K562 (cell line): ENCODE measurements around the gene ENOSF1.

Experiments
- ARNT ChIP-seq, 2 experiments: fragments of 450-650 bp; IDR thresholded peaks; 2 replicates each; pipeline ENCODE4 v1.6.1; 2016; ENCODE audit warnings: mild to moderate bottlenecking in 1 of 2
- EZH2 ChIP-seq: IDR thresholded peaks from 2 replicates; pipeline ENCODE4 v1.6.1; 2012; ENCODE audit warnings: low read depth, mild to moderate bottlenecking, inconsistent platforms, low read length, borderline replicate concordance
- MAZ ChIP-seq, 2 experiments: fragments of 450-650 bp in 1 of 2; sonication (generic) in 1 of 2; formaldehyde crosslinking; IDR thresholded peaks in 1 of 2; conservative IDR thresholded peaks in 1 of 2; 2 replicates each; pipeline versions ENCODE4 v1.4.0 to v1.5.0; 2020; ENCODE audit warnings: mild to moderate bottlenecking in 1 of 2, missing genetic modification reagents in 1 of 2
- MEF2A ChIP-seq: IDR thresholded peaks from 2 replicates; pipeline ENCODE4 v1.6.1; 2011; ENCODE audit warnings: low read depth, mild to moderate bottlenecking, low read length, moderate library complexity; ENCODE audit not compliant: control insufficient read depth
- POLR2A ChIP-seq: fragments of 450-650 bp; conservative IDR thresholded peaks from 2 replicates; pipeline ENCODE4 v1.6.1; 2016
- POLR2AphosphoS5 ChIP-seq: IDR thresholded peaks from 2 replicates; pipeline ENCODE4 v1.6.1; 2011; ENCODE audit warnings: mild to moderate bottlenecking, low read depth, low read length, moderate library complexity; ENCODE audit not compliant: control insufficient read depth, insufficient read depth
- RFX5 ChIP-seq: IDR thresholded peaks from 2 replicates; pipeline ENCODE4 v1.6.1; 2011; ENCODE audit warnings: low read depth, mild to moderate bottlenecking, improper control_type of control experiment, low read length
- ZNF23 ChIP-seq: fragments of 250-450 bp; sonication (Bioruptor Pico); IDR thresholded peaks from 2 replicates; pipeline ENCODE4 v1.4.0; 2020; ENCODE audit warnings: mild to moderate bottlenecking
- ZNF239 ChIP-seq: fragments of 250-450 bp; sonication (Bioruptor Pico); IDR thresholded peaks from 2 replicates; pipeline ENCODE4 v1.4.0; 2020; ENCODE audit warnings: mild to moderate bottlenecking
- TF ChIP-seq, protein P1 (sequence below), 2 experiments: fragments of 450-650 bp; IDR thresholded peaks; 2 replicates each; pipeline ENCODE4 v1.6.1; 2016; ENCODE audit warnings: mild to moderate bottlenecking in 2 of 2, borderline replicate concordance in 1 of 2, low read depth in 1 of 2, moderate library complexity in 1 of 2

DNA sequence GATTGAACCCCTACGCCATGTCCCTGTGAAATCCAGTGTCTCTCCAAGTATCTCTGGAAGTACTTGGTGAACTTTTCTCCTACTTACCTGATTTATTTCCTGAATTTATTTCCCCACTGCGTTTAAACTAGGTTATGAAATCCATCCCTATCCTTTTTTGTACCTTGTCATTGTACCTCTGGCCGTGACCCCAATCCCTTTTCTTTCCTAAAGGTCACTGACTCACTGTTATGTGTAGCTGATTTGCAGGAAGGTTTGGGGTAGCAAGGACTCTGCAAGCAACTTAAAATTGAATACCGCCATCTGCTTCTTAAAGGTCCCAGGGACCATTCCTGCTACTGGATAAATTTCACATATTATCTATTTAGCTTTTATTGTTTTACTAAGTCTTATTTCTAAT lies 4.6 kb upstream of the ENOSF1 start:
- TF ChIP-seq MAZ (CRISPR knock-in tag; conservative IDR thresholded peaks at IDR 0.05 in 1 of 2, IDR thresholded peaks at IDR 0.05 in 1 of 2) = no peak
- TF ChIP-seq, protein P1, sequence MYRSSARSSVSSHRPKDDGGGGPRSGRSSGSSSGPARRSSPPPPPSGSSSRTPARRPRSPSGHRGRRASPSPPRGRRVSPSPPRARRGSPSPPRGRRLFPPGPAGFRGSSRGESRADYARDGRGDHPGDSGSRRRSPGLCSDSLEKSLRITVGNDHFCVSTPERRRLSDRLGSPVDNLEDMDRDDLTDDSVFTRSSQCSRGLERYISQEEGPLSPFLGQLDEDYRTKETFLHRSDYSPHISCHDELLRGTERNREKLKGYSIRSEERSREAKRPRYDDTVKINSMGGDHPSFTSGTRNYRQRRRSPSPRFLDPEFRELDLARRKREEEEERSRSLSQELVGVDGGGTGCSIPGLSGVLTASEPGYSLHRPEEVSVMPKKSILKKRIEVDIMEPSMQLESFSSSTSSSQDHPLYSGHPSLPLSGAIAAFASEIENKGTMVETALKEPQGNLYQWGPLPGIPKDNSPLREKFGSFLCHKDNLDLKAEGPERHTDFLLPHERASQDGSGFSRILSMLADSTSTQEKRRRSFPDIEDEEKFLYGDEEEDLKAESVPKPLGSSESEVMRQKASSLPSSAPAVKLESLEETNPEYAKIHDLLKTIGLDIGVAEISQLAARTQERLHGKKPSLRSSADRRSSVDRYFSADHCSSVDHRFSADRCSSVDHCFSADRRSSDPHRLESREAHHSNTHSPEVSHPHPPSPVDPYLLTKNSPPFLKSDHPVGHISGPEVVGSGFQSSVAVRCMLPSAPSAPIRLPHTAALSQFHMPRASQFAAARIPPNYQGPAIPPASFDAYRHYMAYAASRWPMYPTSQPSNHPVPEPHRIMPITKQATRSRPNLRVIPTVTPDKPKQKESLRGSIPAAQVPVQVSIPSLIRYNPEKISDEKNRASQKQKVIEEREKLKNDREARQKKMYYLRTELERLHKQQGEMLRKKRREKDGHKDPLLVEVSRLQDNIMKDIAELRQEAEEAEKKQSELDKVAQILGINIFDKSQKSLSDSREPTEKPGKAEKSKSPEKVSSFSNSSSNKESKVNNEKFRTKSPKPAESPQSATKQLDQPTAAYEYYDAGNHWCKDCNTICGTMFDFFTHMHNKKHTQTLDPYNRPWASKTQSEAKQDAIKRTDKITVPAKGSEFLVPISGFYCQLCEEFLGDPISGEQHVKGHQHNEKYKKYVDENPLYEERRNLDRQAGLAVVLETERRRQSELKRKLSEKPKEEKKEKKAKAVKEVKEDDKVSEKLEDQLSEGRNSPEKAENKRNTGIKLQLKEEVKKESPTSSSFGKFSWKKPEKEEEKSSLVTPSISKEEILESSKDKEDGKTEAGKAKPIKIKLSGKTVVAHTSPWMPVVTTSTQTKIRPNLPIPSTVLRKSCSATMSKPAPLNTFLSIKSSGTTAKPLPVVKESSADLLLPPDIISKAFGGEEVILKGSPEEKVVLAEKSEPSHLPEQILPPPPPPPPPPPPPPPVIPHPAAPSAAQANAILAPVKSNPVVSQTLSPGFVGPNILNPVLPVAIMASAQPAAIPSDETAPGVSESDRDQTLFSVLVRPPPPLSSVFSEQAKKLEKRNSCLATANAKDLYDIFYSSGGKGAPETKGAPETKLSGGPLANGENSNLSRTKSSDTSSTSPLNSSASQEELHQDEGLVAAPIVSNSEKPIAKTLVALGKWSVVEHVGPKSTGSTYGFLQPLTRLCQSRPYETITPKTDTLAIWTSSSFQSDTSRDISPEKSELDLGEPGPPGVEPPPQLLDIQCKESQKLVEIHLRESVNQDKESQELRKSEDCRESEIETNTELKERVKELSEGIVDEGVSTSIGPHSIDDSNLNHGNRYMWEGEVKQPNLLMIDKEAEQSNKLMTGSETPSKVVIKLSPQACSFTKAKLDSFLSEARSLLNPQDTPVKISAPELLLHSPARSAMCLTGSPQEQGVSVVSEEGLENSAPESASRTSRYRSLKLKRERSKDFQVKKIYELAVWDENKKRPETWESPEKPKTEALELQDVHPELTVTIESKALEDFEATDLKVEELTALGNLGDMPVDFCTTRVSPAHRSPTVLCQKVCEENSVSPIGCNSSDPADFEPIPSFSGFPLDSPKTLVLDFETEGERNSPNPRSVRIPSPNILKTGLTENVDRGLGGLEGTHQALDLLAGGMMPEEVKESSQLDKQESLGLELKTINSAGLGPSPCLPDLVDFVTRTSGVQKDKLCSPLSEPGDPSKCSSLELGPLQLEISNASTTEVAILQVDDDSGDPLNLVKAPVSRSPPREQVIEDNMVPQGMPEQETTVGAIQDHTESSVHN (IDR thresholded peaks at IDR 0.05; ENCODE audit: borderline replicate concordance in 1 of 2, low read depth in 1 of 2) = no peak
- no peak for TF ChIP-seq POLR2AphosphoS5
- no peak for TF ChIP-seq EZH2
- TF ChIP-seq ARNT (IDR thresholded peaks at IDR 0.05) = no peak
- no peak; the same call in 1 of the 2 replicates for TF ChIP-seq POLR2A
- no peak for TF ChIP-seq RFX5
- no peak for TF ChIP-seq ZNF23
- TF ChIP-seq ZNF239 (CRISPR knock-in tag) = no peak
- no peak for TF ChIP-seq MEF2A
